MCF 10A (cell line): Measurements from ENCODE around the gene TMEM134. TPM values are rescaled to one million over a fixed set of nuclear protein-coding genes. Genes with fewer than 3 reads are reported as not detected.

Experiments used
- BruUV-seq: library from RNA; stranded (reverse); fragments of 400-500 nt; replicated peaks from 2 replicates; lab custom pipeline; 2021; lab: Mats Ljungman, UMichigan
- CTCF ChIA-PET: fragments of 300-600 bp; sonication (Branson Sonifier 250); formaldehyde crosslinking; extraction: SDS; loops from one replicate; lab custom pipeline; 2021; ENCODE audit warnings: antibody characterized with exemption, inconsistent platforms; lab: Yijun Ruan, JAX
- POLR2A ChIA-PET: fragments of 300-600, 350-650 bp; sonication (Branson Sonifier 250); formaldehyde crosslinking; extraction: SDS; loops from one replicate; lab custom pipeline; 2020; ENCODE audit warnings: antibody characterized with exemption, inconsistent platforms; lab: Yijun Ruan, JAX
- DNase-seq: peaks from one replicate; pipeline ENCODE4 v3.0.0-alpha.2; 2018; ENCODE audit not compliant: unreplicated experiment
- H3K27ac Mint-ChIP-seq: one replicate; pipeline ENCODE4 v1.8.0; 2022; ENCODE audit warnings: mild to moderate bottlenecking, low read depth, mixed read lengths; ENCODE audit not compliant: unreplicated experiment
- H3K27me3 Mint-ChIP-seq: one replicate; pipeline ENCODE4 v1.8.0; 2022; ENCODE audit warnings: mixed read lengths; ENCODE audit not compliant: insufficient read depth, unreplicated experiment
- H3K36me3 Mint-ChIP-seq: one replicate; pipeline ENCODE4 v1.8.0; 2022; ENCODE audit warnings: mild to moderate bottlenecking, moderate library complexity, mixed read lengths; ENCODE audit not compliant: insufficient read depth, unreplicated experiment
- H3K4me1 Mint-ChIP-seq: one replicate; pipeline ENCODE4 v1.8.0; 2022; ENCODE audit warnings: mixed read lengths; ENCODE audit not compliant: insufficient read depth, unreplicated experiment
- H3K4me3 Mint-ChIP-seq: one replicate; pipeline ENCODE4 v1.8.0; 2022; ENCODE audit warnings: mild to moderate bottlenecking, moderate library complexity, mixed read lengths; ENCODE audit not compliant: unreplicated experiment
- H3K9me3 Mint-ChIP-seq: one replicate; pipeline ENCODE4 v1.8.0; 2022; ENCODE audit warnings: mixed read lengths; ENCODE audit not compliant: unreplicated experiment
- intact Hi-C: fragments of 100-400 bp; cut with micrococcal nuclease; formaldehyde crosslinking; loops from 2 replicates; pipeline ENCODE4 v1.14.1; 2022
- total RNA-seq: library from RNA; stranded (reverse); gene quantifications from 2 replicates; pipeline ENCODE4 v1.2.3, GENCODE V29; 2022
- TF ChIP-seq, protein P1 (sequence below): fragments of 200-600 bp; IDR thresholded peaks from one replicate; pipeline ENCODE4 v1.8.0; 2022; ENCODE audit warnings: antibody characterized with exemption, mild to moderate bottlenecking; ENCODE audit not compliant: unreplicated experiment

The TMEM134 gene
- total RNA-seq, 1 experiment from 2014 or later = 49.7 TPM

DNA sequence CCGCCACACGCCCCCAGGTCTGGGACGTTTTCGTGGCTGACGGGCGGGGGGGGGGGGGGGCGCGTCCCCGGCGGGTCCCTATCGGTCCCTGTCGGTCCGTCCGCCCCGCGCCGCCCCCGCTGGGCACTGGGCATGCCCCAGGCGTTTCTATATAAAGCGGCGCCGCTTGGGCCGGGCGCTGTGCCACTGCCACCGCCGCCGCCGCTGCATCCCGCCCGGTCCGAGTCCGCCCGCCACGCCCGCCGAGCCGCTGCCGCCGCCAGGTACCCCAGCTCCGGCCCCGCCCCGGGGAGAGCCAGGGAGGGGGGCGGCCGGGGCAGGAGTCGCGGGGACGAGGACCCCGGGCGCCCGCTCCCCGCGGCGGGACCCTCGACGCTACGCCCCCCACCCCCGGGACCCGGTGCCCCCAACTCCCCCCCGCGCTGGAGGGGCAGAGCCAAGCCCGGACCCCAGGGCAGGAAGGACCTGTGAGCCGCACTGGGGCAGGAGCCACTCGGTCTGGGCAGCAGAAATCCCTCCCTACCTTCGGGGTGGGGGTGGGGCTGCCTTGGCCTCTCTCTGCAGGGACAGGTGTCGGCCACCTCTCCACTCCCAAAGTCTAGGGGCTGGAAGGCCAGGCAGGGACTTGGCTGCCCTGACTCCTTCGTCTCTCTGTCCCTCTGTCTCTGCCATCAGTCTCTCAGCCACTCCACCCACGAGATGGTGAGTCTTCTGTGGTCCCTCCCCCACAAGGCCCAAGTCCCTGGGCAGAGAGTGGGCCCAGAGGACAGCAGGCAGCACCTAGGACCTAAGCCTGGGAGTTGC is 53.3 kb downstream of the TMEM134 start, which contains the start of gene CARNS1:
CARNS1 (plus strand) TSS at position 178 of the 804 bp plus-strand sequence; CDS start at position 700, 522 bp downstream.
- no peak for DNase-seq
- intact Hi-C loops = no loop called here
- BruUV-seq = no TSS peak
- ChIA-PET CTCF (no interaction called here), POLR2A (interaction anchor here (0.6 kb wide), 1 partner anchor 704 kb away, joined by 4 read pairs; no protein-coding TSS in a partner anchor)
- Mint-ChIP-seq H3K27me3 (no peaks in the 10 kb centered on the region), H3K9me3 (no peaks in the 10 kb centered on the region), H3K36me3 (peaks cover 5% of the 10 kb centered on the region), H3K4me3 (peak within 1 kb of the TSS; percentile 16), H3K4me1 (peaks cover 8% of the 10 kb centered on the region), H3K27ac (peak within 1 kb of the TSS; percentile 46)
- TF ChIP-seq, protein P1, sequence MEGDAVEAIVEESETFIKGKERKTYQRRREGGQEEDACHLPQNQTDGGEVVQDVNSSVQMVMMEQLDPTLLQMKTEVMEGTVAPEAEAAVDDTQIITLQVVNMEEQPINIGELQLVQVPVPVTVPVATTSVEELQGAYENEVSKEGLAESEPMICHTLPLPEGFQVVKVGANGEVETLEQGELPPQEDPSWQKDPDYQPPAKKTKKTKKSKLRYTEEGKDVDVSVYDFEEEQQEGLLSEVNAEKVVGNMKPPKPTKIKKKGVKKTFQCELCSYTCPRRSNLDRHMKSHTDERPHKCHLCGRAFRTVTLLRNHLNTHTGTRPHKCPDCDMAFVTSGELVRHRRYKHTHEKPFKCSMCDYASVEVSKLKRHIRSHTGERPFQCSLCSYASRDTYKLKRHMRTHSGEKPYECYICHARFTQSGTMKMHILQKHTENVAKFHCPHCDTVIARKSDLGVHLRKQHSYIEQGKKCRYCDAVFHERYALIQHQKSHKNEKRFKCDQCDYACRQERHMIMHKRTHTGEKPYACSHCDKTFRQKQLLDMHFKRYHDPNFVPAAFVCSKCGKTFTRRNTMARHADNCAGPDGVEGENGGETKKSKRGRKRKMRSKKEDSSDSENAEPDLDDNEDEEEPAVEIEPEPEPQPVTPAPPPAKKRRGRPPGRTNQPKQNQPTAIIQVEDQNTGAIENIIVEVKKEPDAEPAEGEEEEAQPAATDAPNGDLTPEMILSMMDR = no peak

DNA sequence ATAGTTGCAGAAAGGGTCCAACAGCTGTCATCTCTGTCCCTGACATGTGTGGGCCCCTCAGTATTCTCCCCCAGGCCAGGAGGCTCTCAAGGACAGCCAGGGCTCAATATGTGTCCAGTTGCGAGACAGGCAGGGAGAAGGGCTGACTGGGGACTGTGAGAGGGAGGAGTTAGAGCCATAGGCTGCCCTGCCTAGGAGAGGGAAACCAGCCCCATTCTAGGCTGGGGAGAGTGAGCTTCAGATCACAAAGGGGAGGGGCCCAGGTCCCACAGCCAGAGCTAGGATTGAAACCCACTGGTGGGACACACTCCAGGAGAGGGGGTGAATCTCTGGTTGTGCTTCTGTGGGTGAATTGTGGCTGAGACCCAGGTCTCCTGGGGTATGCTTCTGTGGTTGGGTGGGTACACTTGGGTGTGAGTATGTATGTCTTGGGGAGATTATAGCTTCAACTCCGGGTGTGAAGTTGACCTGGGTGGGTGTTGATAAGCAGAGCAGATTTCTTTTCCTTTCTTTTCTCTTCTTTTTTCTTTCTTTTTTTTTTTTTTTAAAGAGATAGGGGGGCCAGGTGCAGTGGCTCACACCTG is 55.7 kb downstream of the TMEM134 start:
- peaks cover 9% of the 10 kb centered on the region for H3K36me3 Mint-ChIP-seq
- intact Hi-C loops = no loop called here
- CTCF ChIA-PET = interaction anchor here (0.6 to 1.2 kb wide), 5 partner anchors 8 to 924 kb away, joined by 3 to 7 read pairs (median 4); no protein-coding TSS in a partner anchor
- no peak overlapping the region for H3K27ac Mint-ChIP-seq
- no peaks in the 10 kb centered on the region for H3K9me3 Mint-ChIP-seq
- TF ChIP-seq, protein P1 = no peak
- H3K4me1 Mint-ChIP-seq = peaks cover 8% of the 10 kb centered on the region
- DNase-seq = no peak
- H3K27me3 Mint-ChIP-seq = no peaks in the 10 kb centered on the region
- POLR2A ChIA-PET = interaction anchor here (1.0 to 1.2 kb wide), 3 partner anchors 10 to 150 kb away, joined by 3 read pairs; no protein-coding TSS in a partner anchor
- BruUV-seq = no TSS peak
- H3K4me3 Mint-ChIP-seq = no peak overlapping the region

DNA sequence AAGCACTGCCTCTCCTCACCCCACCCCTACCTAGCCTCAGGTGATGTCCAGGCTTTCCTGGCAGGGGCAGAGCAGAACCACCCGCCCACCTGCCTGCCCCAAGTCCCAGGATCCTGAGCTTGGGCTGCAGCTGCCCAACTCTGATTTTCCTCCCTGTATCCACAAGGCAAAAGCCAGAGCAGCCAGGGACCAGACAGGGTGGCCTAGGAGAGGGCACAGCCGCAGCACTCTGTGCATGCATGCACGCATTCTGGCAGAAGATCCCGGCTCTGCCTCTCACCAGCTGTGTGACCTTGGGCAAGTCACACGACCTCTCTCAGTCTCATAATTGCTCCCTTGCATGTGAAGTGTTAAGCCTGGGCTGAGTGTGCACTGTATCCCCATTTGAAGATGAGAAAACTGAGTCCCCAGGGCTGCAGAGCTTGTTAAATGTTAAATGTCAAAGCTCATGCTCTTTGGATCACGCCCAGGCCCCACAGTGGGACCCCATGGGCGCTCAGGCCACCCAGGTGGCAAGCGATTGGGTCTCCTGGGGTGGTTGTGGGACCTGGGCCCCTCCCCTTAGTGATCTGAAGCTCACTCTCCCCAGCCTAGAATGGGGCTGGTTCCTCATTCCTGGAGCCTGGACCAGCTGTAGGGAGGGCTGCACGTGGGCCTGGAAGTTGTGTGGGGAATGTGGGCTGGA is 56.4 kb downstream of the TMEM134 start:
- no TSS peak for BruUV-seq
- ChIA-PET POLR2A (interaction anchor here (0.6 to 1.4 kb wide), 4 partner anchors 10 to 568 kb away, joined by 3 to 4 read pairs (median 4); no protein-coding TSS in a partner anchor), CTCF (interaction anchor here (0.8 to 2.6 kb wide), 2 partner anchors 11 to 62 kb away, joined by 4 to 9 read pairs; partner anchors contain the start of gene PPP1CA)
- no peaks in the 10 kb centered on the region for H3K27me3 Mint-ChIP-seq
- H3K4me1 Mint-ChIP-seq = peaks cover 8% of the 10 kb centered on the region
- H3K27ac Mint-ChIP-seq = no peak overlapping the region
- H3K36me3 Mint-ChIP-seq = peaks cover 13% of the 10 kb centered on the region
- DNase-seq = no peak
- H3K4me3 Mint-ChIP-seq = no peak overlapping the region
- TF ChIP-seq, protein P1 = no peak
- intact Hi-C loops = no loop called here
- no peaks in the 10 kb centered on the region for H3K9me3 Mint-ChIP-seq
